Stimulated activated CD4-positive, alpha-beta T cell treated with anti-CD3 and anti-CD28 coated beads, TNF-alpha, amount 100 ng/mL, for 24 hours (primary cell): ENCODE measurements around the gene YIPF3.

Source experiments
- DNase-seq, 3 experiments: peaks; one replicate each; pipeline ENCODE4 v3.0.0-alpha.2; 2020; ENCODE audit warnings: low read depth in 3 of 3

YIPF3 gene

DNA sequence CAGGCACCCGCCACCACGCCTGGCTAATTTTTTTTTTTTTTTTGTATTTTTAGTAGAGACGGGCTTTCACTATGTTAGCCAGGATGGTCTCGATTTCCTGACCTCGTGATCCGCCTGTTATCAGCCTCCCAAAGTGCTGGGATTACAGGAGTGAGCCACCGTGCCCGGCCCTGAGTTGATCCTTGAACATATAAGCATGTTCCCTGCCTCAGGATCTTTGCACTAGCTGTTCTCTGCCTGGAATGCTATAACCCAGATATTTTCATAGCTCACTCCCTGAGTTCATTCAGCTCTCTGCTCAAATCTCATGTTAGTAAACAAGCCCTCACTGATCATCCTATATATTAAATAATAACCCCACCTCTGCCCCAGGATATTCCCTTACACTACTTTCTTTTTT lies 52.4 kb downstream of the YIPF3 start:
- DNase-seq: no peak

GRCh38 chr6:43461936-43462335 lies 54.8 kb downstream of the YIPF3 start:
- no peak for DNase-seq
